Subcutaneous adipose tissue (tissue), 4 donors: ENCODE results near the gene NYNRIN. TPM values are rescaled to one million over a fixed set of nuclear protein-coding genes. Genes with fewer than 3 reads are reported as not detected.

Experiments
- CTCF ChIP-seq: fragments of 450-650 bp; IDR thresholded peaks from one replicate; pipeline ENCODE4 v1.5.1; 2016; ENCODE audit warnings: low read depth, mild to moderate bottlenecking, control low read depth, antibody characterized with exemption, moderate library complexity
- total RNA-seq, 4 donors: library from RNA; depleted of rRNA; stranded (reverse); fragments of >200 nt; gene quantifications; one replicate each; pipeline ENCODE4 v1.1.0, GENCODE V29; 2016

Gene NYNRIN
- total RNA-seq, 4 donors from 2014 or later: 4.7 to 14.5 (median 7.8) TPM

- no peak for TF ChIP-seq CTCF
These were observed 30.0 kb downstream of the NYNRIN start for GRCh38 chr14:24428628-24429394.

- TF ChIP-seq CTCF: no peak
These were observed 30.8 kb downstream of the NYNRIN start, which contains the start of the genes CBLN3 and KHNYN for GRCh38 chr14:24429395-24430142. TSS of gene CBLN3 (minus strand) at chr14:24429668. CDS start at chr14:24429054, 614 bp downstream. TSS of gene KHNYN (plus strand) at chr14:24429954. CDS start at chr14:24430731, 777 bp downstream.

GRCh38 chr14:24430143-24430681 lies 31.4 kb downstream of the NYNRIN start:
- TF ChIP-seq CTCF: no peak

- TF ChIP-seq CTCF: no peak
These were observed 32.1 kb downstream of the NYNRIN start for GRCh38 chr14:24430682-24431568.

GRCh38 chr14:24431569-24432258 lies 32.9 kb downstream of the NYNRIN start:
- no peak for TF ChIP-seq CTCF

GRCh38 chr14:24432259-24433131 lies 33.7 kb downstream of the NYNRIN start:
- TF ChIP-seq CTCF: no peak
